ENCODE data around the gene SUPT3H.
A peak's percentile ranks its signal among the peaks of the same experiment; 100 is the strongest.
"Not testable (repeated sequence)": the region's sequence is repeated elsewhere in the genome, so short reads cannot be mapped to it uniquely, and the experiment has no call there.

The SUPT3H gene

DNA sequence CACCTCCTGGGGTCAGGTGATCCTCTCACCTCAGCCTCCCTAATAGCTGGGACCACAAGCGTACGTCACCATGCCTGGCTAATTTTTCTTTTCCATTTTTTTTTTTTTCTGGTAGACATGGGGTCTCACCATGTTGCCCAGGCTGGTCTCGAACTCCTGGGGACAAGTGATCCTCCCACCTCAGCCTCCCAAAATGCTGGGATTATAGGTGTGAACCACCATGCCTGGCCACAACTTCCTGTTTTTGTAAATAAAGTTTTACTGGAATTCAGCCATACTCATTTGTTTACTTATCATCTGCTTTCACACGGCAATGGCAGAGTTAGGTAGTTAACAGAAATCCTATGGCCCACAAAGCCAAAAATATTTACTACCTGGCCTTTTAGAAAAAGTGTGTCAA lies 57.4 kb downstream of the SUPT3H start:
- DNase-seq = no peak

DNA sequence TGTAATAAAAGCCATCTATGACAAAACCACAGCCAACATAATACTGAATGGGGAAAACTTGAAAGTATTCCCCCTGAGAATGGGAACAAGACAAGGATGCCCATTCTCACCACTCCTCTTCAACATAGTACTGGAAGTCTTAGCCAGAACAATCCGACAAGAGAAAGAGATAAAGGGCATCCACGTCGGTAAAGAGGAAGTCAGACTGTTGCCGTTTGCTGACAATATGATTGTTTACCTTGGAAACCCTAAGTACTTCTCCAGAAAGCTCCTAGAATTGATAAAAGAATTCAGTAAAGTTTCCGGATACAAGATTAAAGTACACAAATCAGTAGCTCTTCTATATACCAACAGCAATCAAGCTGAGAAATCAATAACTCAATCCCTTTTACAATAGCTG lies 63.6 kb downstream of the SUPT3H start:
- no peak for DNase-seq

DNA sequence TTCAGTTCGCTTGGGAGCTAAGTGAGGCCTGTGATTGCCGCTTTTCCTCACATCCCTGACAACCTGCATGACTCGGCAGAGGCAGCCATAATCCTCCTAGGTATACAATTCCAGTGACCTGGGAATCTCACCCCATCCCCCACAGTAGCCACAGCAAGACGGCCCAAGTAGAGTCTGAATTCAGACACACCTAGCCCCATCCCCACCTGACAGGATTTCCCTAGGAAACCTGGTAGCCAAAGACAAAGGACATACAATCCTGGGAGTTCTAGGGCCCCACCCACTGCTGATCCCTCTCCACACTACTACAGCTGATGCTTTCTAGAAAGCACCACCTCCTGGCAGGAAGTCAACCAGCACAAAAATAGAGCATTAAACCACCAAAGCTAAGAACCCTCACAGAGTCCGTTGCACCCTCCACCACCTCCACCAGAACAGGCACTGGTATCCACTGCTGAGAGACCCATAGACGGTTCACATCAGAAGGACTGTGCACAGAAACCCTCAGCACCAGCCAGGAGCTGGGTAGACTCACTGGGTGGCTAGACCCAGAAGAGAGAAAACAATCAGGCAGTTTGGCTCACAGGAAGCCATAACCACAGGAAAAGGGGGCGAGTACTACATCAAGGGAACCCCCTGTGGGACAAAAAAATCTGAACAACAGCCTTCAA lies 67.5 kb downstream of the SUPT3H start:
- DNase-seq = no peak

- peak; percentile 9 for DNase-seq
Observed at GRCh38 chr6:45305546-45305945, 72.2 kb downstream of the SUPT3H start.

- DNase-seq = no peak
Observed at GRCh38 chr6:45302832-45303231, 74.9 kb downstream of the SUPT3H start.

GRCh38 chr6:45301348-45302142 lies 76.2 kb downstream of the SUPT3H start:
- DNase-seq = no peak

- no peak for DNase-seq
Observed at GRCh38 chr6:45300736-45301135, 77.0 kb downstream of the SUPT3H start.

DNA sequence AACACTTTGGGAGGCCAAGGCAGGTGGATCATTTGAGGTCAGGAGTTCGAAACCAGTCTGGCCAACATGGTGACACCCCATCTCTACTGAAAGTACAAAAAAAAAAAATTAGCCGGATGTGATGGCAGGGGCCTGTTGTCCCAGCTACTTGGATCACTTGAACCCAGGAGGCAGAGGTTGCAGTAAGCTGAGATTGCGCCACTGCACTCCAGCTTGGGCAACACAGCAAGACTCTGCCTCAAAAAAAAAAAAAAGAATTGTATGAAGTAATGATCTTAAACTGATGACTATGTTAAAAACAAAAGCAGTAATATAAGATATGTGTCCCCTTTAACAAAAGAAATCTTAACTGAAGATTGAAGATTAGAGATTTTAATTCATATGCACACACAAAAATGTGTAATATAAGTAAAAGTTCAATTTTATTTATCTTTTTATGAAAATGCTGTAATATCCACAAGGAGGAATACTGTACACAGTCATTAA lies 78.6 kb downstream of the SUPT3H start:
- no peak for DNase-seq

DNA sequence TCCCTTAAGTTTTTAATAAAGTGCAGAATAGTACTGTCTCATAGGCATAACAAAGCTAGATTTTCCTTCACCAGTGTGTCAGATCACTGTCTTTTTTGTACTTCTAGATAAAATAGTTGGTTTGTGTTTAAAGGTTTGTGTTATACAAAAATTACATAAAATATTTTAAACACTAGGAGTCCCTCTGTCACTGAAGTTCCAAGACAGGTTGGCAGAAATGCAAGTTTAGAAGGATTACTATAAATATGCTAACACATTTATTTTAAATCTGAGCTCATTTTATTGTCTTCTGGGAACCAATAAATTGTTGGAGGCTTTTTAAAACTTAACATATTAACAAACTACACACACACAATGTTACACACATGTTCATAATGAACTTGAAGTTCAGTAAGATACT lies 80.4 kb downstream of the SUPT3H start:
- no peak for DNase-seq

DNA sequence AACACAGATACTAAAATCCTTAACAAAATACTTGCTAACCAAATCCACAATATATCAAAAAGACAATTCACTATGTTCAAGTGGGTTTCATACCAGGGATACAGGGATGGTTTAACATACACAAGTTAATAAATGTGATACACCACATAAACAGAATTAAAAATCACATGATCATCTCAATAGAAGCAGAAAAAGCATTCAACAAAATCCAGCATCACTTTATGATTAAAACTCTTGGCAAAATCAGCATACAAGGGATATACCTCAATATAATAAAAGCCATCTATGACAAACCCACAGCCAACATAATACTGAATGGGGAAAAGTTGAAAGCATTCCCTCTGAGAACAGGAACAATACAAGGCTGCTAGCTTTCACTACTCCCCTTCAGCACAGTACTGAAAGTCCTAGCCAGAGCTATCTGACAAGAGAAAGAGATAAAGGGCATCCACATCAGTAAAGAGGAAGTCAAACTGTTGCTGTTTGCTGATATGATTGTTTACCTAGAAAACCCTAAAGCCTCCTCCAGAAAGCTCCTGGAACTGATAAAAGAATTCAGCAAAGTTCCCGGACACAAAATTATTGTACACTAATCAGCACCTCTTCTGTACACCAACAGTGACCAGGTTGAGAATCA lies 83.6 kb downstream of the SUPT3H start:
- not testable (repeated sequence) for DNase-seq

GRCh38 chr6:45293306-45293705 lies 84.4 kb downstream of the SUPT3H start:
- DNase-seq = no peak

DNA sequence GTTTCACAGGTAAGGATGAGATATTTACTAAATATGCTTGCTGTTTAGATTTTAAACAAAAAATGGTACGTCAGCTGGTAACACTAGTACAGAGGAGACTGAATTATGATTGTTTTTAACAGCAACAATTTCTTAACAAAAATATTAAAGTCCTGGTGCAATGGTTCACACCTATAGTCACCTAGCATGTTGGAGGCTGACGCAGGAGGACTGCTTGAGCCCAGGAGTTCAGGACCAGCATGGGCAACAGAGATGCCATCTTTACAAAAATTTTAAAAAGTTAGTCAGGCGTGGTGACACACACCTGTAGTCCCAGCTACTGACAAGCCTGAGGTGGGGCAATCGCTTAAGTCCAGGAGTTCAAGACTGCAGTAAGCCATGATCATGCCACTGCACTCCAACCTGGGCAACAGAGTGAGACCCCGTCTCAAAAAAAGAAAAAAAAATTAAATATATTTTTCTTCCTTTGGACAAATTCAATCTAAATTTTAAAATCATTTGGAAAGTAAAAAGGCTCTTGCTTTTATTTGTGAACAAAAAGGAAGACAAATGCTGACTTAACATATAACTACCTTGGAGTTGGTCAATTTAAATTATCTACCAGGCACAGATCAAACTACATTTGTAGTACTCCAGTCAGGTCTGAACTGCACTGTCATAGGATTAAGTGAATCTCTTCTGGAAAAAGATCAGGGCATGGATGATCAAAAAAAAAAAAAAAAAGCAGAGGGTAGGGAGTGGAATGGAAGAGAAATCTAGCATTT lies 87.8 kb downstream of the SUPT3H start:
- no peak for DNase-seq

DNA sequence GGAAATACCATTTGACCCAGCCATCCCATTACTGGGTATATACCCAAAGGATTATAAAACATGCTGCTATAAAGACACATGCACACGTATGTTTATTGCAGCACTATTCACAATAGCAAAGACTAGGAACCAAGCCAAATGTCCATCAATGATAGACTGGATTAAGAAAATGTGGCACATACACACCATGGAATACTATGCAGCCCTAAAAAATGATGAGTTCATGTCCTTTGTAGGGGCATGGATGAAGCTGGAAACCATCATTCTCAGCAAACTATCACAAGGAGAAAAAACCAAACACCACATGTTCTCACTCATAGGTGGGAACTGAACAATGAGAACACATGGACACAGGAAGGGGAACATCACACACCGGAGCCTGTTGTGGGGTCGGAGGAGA lies 91.0 kb downstream of the SUPT3H start:
- DNase-seq = not testable (repeated sequence)

- DNase-seq = no peak
Observed at GRCh38 chr6:45278367-45278766, 99.4 kb downstream of the SUPT3H start.

- DNase-seq = not testable (repeated sequence)
Observed at GRCh38 chr6:45277741-45278140, 100.0 kb downstream of the SUPT3H start.

DNA sequence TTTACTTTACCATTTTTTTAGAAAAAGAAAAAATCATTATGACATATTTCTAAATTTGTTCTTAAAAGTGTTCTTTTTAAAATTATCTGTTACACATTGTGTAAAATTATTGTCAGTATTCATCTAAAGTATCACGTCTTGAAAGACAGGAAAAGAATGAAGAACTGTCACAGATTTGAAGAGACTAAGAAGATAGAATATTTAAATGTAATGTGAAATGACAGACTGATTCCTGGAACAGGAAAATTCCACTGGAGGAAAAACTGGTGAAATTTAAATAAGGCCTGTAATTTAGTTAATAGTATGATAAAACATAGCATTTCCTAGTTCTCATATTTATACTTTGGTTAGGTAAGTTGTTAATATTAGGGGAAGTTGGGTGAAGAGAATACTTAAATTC lies 102.4 kb downstream of the SUPT3H start:
- no peak for DNase-seq

DNA sequence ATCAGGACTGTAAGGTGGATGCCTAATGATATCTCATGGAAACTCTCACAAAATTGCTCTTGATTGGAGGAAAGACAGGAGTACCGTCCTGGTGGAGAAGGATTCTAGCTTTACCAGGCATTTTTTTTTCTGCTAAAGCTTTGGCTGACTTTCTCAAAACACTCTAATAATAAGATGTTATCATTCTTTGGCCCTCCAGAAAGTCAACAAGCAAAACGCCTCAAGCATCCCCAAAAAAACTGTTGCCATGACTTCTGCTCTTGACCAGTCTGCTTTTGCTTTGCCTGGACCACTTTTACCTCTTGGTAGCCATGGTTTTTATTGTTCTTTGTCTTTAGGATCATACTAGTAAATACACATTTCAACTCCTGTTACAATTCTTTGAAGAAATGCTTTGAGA lies 105.1 kb downstream of the SUPT3H start:
- DNase-seq = no peak

- DNase-seq = no peak
Observed at GRCh38 chr6:45265246-45265645, 112.5 kb downstream of the SUPT3H start.

DNA sequence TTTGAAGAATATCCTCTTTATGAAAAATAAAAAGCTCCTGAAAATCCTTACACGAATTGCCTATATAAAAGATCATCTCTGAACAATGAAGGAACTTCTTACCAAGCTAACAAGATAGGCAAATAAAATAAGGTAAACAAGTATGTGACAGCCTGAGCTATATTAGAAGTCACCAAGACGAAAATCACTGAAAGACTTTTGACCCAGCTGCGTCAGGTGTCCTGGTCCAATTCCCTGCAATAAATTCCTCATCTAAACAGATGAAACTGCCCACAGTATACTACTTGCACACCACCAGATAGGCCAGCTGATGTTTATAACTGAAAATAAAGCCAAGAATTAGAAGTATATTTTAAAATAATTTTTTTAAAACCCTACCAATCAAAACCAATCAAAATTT lies 117.0 kb downstream of the SUPT3H start:
- DNase-seq = no peak

- peak; percentile 4 for DNase-seq
Observed at GRCh38 chr6:45256697-45257695, 120.7 kb downstream of the SUPT3H start.

DNA sequence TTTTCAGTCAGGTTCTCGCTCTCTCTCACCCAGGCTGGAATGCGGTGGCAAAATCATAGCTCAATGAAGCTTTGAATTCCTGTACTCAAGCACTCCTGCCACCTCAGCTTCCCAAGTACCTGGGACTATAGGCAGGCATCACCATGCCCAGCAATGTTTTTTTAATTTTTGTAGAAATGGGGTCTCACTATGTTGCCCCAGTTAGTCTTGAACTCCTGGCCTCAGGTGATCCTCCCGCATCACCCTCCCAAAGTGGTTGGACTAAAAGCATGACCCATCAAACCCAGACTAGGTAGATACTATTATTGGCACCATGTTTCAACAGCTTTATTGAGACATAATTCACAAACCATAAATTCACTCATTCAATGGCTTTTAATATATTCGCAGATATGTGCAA lies 122.3 kb downstream of the SUPT3H start:
- DNase-seq = no peak

- no peak for DNase-seq
Observed at GRCh38 chr6:45254253-45254652, 123.5 kb downstream of the SUPT3H start.
